Stimulated activated CD4-positive, alpha-beta T cell treated with anti-CD3 and anti-CD28 coated beads, TNF-alpha, amount 100 ng/mL, for 4 hours (primary cell): ENCODE results near the gene HOXC5.

Experiments used
- DNase-seq, 3 experiments: peaks; one replicate each; pipeline ENCODE4 v3.0.0-alpha.2; 2020; ENCODE audit warnings: low read depth in 3 of 3

Gene HOXC5

DNA sequence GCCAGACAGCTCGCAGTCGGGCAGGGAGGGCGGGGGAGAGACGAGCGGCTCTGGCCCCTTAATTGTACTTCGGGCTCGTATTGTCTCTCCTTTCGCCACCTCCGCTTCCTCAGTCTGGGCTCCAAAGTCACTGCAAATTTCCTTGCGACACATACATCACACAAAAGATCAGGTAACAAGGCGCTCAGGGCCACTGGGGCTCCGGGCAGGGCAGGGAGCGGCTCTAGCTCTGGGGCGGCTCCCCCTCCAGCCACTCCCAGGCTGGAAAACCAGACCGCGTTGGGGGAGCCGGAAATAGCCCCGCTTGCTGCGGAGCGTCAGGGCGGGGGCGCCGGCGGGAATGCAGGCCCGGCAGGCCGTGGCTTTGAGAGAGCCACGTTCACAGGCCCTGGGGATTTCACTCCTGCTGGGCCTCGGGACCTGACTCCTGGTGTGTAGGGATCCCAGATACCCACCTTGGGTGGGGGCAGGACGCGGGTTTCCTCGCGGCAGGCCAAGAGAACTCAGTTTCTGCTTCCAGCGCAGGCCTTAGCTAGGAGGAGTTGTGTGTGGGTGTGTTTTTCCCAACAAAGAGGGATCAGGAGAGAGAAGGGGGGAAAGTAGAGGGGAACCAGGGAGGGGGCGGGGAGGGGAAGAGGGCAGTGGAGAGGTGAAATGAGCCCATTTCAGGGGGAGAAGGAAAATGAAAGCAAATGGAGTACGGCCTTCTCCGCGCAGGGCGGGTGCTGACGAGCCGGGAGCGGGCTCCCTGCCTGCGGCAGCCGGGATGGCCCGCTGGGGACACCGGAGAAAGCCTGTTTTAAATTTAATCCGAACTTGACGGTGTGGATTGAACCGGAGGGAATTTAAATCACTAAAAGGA lies 37.2 kb upstream of the HOXC5 start:
- no peak for DNase-seq

DNA sequence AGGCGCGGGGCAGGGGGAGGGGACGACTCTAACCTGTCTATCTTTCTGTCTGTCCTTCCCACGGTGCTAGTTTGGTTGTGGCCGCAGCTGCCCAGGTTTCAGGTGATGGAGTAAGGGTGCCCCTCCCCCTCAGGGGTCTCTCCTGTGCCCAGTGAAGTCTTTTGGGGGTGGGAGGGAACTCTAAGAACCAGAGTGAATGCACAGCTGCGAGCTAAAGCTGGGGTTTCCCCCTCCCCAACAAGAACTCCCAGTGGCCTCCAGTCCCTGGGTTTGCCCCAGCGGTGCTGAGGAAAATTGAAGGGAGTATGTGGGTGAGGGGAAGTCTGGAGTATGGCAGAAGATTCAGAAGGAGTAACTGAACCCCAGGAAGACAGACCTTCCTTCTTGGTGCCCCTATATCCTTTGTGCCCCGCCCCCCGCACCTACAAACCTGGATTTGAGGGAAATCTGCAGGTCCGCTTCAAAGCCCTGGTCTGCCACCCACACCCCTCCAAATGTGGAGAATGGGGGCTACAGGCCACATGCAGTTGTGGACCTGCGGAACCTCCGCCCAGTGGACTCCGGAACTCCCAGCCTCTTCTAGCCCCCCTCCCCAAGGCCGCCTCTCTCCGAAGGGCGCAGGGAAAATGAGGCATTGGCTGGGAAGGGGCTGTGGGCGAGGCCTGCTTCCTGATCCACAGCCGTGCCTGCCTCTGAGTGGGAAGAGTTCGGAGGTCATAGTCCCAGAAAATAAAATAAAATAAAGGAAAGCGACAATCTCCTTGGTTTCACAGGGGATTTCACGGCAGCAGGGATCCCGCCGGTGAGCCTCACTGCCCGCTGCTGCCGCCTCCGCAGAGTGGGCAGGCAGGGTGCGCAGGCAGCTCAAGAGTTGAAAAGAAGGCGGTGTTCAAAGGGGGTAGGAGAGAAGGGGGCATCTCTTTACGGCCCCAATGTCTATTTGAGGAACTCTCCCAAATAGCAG lies 36.3 kb upstream of the HOXC5 start:
- no peak for DNase-seq

DNA sequence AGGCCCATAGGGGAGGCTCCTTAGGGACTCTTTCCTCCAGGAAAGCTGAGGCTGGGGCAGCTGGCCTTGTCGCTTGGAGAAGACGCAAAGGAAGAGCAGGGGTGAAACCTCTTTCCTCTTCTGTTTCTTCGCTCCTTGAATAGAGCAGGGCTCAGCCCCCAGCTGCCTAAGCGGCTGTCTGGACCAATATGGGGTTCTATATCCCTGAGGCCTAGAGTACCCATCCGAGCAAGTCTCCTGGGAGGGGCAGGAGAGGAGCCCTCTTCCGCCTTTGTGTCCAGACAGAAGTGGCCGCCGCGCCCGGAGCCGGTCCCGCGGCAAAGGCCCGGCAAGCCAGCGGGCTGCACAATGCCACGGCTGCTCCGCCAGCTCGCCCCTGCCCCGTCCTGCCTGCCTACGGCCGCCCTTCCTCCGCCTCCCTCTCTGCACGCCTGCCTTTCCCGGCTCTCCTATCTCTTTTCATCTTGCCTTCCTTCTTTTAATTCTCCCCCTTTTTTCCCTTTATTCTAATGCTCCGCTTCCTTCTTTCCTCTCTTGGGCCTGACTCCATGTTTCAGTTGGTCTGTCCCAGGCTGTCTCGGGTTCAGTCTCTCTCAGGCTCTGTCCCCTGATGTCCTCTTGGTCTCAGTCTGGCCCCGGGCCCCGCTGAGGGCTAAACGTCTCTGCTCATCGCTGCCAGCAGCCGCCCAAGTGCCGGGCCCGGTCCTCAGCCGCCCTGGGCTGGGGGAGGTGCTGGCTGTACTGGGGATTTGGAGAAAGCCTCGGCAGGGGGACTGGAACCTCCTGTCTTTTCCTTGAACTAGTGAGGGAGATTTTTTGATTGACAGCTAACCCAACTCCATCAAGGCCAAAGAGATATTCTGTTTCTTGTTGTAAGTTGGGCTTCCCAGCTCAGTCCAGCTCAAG lies 35.4 kb upstream of the HOXC5 start:
- no peak for DNase-seq

DNA sequence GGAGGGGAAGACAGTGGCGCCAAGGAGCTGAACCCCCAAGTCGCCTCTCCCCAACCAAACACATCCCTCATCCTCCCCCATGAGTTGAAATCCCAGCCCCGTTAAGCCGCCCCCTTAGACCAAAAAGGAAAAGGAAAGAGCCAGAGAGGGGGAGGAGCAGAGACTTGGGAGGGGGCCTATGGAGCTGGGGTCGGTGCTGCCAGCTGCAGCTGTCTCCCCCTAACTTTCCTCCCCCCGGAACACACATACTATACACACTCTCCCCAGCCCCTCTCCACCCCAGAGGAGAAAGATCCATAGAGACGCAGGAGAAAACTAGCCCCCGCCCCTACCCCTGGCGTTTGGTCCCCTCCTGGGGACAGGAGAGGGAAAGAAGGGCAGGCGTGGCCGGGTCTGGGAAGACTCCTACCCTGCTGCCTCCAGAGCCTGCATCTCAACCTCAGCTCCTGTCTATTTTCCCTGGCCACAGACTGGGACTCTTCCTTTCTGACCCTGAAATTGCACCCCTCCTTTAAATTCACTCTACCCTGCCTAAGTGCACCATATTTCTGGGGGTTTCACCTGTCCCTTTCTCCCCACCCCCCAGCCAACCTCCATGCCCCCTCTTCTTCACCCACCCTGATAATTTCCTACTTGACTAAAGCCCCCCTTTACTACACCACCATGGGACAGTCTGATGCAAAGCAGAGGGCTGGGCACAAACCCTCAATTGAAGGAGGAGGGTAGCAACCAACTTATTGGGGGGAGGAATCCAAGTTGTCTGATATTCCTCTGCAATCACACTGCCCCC lies 34.5 kb upstream of the HOXC5 start:
- no peak for DNase-seq

DNA sequence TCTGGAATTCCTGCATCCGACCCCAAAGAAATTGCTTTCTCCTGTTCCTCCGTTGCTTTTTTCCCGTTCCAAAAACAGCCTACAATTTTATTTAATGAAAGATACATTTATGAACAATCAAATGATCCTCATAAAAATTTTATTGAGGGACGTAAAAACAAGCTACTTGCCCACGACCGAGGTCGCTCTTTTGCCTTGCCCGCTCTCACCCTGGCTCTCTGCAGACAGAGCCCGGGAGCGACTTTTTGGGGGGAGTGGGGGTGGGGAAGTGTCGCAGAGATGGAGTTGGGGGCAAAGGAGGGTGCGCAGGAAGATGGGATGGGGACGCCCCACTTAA lies 34.0 kb upstream of the HOXC5 start:
- no peak for DNase-seq

DNA sequence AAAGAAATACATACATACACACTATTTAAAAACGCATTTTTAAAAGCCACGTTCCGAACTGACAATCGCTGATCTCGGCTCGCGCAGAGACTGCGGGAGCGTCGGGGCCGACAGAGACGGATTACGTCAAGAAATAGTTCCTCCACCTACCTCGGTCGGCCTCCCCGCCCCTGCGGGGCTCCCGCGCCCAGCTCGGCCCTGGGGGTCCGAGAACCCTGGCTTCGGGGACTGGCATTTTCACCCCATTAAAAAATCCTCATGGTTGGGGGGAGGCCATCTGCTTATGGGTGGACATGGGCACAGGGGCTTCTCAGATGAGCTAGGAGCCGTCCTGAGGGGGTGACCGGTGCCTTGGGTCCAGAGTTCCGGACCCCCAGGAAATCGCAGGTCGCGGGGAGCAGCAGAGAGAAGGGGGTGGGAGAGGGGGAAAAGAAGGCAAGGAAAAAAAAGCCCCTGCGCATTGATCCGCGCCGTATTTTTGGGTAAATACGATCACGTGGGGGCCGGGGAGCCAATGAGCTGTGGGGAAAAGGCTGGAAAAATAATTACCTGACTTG lies 33.2 kb upstream of the HOXC5 start:
- DNase-seq, result no peak

DNA sequence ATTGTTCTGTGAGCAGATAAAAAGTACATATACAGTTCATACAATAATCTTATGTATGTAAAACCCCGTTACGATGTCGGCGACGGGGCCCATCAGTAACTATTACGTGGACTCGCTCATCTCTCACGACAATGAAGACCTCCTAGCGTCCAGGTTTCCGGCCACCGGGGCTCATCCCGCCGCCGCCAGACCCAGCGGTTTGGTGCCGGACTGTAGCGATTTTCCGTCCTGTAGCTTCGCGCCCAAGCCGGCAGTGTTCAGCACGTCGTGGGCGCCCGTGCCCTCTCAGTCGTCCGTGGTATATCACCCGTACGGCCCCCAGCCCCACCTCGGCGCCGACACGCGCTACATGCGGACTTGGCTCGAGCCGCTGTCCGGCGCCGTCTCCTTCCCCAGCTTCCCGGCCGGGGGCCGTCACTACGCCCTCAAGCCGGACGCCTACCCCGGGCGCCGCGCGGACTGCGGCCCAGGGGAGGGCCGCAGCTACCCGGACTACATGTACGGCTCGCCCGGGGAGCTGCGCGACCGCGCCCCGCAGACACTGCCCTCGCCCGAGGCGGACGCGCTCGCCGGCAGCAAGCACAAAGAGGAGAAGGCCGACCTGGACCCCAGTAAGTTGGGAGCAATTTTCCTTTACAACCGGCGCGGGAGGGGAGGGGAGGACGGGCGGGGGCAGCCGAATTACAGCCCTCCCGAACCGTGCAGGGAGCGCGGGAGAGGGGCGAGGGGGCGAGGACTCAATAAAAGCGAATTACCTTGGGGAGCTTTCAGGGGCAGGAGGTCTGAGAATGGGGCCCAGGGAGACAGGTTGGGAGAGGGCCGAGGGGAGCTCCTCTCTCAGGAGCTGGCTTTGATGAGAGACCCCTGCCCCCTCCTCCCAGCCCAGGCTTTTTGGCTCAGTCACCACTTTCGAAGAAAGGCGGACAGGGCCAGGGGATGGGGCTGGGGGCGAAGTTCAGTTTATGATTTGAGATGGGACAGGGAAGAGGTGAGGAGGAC lies 32.4 kb upstream of the HOXC5 start, which contains the start of gene HOXC9:
Gene HOXC9, plus strand, starts transcription at position 46 of the 999 bp plus-strand sequence. Its CDS starts 28 bp downstream, at position 74.
- DNase-seq, result no peak

DNA sequence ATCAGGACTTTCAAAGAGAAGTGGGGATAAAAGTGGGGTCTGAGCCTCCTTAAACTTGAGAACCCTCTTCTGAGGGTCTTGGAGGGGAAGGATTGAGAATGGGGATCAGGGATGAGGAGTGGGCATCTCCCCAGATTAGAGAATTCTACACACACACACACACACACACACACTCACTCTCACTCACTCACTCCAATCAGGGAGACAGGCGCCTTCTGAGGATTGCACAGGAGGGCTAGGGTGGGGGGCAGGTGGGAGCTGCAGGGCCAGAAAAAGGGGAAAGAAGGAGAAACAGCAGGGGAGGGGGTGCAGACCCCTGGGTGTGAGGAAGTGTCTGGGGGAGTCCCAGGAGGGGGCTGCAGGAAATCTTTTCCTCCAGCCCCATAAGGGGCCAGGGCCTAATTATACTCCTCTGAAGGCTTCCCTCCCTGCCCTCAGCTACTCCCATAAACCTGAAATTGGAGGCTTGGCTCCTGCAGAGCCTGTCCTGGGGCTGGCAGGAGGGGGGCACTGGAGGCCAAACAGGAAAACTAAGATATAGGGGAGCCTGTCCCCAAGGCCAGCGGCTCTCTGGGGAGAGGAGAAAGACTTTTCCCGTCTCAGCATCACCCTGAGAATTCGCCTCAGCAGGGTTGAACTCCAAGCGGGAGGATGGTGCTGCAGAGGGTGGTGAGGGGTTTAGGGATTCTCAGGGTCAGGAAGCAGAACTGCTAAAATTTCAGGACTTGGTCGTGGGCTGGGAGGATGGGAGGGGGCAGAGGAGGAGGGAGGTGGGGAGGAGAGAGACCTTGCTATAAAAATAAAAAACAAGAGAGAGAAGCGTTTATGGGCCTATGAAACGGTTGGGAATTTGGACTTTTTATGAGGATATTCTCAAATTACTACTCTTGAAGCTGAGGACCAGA lies 31.3 kb upstream of the HOXC5 start:
- no peak for DNase-seq

DNA sequence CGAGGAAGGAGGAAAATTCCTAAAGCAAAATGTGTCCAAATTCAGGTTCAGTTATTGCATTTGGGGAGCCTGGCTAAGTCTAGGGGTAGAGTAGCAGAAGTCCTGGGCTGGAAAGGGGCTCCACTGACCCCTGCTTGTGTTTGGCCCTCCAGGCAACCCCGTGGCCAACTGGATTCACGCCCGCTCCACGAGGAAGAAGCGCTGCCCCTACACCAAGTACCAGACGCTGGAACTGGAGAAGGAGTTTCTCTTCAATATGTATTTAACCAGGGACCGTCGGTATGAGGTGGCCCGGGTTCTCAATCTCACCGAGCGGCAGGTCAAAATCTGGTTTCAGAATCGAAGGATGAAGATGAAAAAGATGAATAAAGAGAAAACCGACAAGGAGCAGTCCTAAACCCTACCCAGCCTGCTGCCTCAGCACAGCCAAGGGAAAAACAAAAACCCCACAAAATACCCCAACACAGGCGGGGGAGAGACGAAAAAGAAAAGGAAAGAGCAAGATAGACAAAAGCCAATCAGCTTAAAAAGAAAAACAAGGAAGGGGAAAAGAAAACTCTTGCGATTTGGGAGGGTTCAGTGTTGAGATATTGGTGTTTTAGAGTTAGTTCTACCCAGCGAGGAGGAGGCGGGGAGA lies 30.5 kb upstream of the HOXC5 start:
- no peak for DNase-seq

DNA sequence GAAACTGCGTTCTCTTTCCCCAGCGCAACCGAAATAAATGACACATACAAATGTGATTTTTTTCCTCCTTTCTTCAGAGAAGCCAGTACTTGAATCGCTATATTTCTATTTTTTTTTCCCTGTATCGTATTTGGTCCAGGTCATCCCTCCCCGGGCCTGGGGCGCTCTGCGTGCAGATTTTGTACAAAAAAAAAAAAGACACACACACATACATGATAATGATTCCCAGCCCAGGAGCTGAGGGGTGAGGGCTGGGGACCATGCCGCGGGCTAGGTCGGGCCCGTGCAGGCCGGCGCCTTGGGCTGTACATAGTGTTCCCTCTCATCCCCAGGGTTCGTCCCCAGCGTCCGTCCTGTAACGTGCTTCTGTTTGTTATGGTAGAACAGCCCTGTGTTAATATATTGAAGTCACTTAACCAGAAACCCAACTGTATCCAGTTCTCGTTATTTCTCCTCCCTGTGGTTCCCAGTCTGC lies 29.9 kb upstream of the HOXC5 start:
- no peak for DNase-seq

DNA sequence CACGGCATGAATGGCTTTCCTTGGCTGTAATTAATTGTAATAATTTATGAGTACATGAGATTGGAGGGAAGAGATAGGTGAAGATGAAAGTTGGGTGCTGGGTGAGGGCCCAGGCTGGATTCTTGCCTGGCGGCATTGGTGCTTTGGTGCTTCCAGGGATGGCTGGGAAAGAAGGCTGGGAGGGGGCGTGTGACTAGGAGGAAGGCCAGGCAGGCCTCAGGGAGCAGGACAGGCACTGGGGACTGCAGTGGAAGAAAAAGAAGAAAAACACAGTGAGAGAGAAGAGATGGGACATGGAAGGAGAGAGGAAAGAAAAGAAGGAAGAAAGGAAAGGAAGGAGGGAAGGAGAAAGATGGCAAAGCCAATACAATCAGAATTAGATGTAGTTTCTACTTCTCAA lies 29.2 kb upstream of the HOXC5 start:
- no peak for DNase-seq

DNA sequence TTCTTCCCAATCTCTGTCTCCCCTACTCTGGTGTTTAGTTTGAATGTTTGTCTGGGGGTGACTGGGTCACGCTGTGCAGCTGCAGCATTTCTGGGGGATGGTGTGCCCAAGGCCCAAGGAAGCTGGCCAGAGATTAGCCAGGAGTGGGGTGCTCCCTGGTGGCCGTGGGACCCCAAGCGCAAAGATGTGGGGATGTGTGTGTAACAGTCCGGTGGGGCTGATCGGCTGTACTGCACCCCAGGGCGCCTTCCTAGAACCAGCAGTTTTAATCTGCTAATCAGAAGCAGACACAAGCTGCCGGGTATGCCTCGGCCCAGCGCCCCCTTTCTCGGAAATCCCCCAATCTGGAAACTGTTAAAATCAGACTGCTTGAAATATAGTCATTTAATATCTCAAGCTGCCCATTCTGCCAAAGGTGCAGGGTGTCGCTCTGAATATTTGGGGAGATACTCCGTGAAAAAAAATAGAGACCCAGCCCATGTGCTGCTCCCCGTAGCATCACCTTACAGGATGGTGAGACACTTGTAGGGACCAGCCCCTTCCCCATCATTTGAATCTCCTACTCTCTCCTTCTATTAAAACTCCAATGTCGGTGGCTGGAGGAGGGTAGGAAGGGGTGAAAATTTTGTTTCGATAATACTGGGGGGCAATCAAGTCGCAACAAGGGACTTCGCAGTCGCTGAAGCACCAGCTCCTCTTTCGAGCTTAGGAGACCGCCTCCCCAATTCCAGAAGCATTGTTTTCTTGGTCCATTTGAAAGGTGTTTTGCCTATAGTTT lies 28.6 kb upstream of the HOXC5 start:
- DNase-seq, result no peak

DNA sequence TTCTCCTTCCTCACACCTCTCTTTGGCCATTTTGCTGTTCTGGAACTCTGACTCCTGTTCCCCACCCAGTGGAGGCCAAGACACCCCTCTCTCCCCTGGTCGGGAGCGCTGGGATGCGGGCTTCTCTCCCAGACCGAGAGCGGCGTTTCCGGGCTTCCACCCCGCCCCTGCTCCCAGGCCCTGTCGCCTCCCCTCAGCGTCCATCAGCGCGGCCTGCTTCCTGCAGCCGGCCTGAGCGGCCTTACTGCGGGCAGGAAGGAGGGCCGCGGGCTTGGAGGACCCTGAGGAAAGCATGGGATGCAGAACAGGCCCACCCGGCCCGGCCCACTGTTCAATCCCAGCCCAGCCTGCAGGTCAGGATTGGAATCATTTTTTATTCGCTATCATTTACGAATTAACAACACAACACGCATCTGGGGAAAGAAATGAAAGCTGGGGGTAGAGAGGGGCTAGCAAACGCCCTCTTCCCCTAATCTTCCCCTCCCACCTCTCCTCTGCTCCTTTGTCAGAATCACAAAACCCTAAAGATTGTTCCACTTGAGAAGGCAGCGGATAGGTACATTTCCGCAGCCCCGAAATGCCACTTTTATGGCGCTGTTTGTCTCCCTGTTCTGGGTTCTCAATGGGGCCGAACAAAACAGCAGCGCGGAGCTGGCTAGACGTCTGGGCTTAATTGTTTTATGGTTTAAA lies 27.9 kb upstream of the HOXC5 start:
- no peak for DNase-seq

DNA sequence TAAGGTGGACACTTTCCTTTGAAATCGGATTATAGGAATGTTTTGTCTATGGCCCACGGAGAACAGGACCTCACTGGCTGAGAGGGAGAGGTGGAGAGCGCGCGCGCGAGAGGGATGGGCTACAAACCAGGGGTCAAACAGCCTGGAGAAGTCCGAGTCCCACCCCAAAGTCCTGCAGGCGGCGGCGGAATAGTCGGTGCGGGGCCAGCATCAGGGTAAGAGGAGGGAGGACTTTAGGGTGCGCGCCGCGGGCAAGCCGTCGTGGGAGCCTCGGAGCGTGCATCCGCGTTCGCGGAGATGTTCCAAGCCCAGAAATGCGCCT lies 27.4 kb upstream of the HOXC5 start:
- DNase-seq, result no peak

DNA sequence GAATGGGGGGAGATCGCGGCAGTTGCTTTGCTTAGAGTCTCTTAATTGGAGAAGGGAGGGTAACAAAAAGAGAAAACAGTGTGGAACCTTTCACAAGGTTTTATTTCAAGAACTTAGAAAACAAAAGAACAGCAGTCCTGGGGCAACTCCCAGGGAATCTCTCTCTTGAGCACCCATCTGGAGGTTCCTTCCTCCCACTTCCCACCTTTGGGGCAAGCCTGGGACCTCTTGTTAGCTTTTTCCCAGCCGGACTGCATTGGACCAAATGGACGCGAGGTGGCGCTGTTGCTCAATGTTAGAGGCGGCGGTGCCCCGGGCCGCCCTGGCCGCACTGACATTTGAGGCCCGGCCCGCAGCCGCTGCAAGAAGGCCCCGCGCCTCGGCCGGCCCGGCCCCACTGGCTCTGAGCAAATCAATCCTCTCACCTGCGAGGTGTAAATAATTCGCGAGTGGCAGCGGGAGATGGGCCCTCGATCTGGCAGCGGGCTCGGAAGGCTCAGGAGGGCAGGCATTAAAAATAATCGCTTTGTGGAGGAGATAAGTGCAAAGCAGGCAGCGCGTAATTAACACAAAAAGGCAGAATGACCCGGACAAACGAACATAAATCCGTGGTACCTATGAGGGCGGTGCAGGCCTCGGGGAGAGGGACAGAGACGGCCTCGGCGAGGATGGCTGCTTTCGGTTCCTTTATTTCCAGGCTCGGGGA lies 26.8 kb upstream of the HOXC5 start:
- peak; percentile 65 to 84 (median 75) for DNase-seq
